MV-4-11 (cell line): ENCODE measurements around the gene MAP3K1.
A peak's percentile ranks its signal among the peaks of the same experiment; 100 is the strongest.
"Not testable (repeated sequence)": the region's sequence is repeated elsewhere in the genome, so short reads cannot be mapped to it uniquely, and the experiment has no call there.

Experiments used
- DNase-seq: peaks from one replicate; lab custom pipeline; 2025; lab: John Stamatoyannopoulos, UW

The MAP3K1 gene

DNA sequence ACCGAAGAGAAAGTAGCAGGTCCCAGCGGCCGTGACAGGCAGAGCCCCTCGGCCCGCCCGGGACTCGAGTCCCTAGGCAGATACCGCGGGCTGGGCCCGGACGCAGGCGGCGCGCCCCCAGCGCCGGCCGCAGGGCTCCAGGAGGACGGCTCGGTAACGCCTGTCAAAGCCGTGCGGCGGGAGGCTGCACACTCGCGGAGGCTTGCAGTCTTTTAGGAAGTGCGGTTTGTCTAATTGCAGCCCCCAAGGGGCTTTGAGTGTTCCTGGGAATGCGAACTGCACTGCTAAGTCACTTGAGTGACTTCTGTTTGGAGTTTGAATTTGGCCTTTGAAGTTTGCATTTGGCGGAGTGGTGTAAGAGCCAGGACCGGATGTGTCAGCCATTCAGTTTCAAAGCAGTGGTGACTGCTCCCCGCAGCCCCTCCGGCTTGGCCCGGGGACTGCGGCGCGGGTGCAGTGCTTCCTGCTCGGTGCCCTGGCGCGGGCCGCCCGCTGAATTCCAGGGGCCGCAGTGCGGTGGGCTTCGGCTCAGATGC lies 1.3 kb downstream of the MAP3K1 start:
- DNase-seq, result peak; percentile 61

- DNase-seq, result no peak
Observed at GRCh38 chr5:56817263-56818014, 2.1 kb downstream of the MAP3K1 start.

DNA sequence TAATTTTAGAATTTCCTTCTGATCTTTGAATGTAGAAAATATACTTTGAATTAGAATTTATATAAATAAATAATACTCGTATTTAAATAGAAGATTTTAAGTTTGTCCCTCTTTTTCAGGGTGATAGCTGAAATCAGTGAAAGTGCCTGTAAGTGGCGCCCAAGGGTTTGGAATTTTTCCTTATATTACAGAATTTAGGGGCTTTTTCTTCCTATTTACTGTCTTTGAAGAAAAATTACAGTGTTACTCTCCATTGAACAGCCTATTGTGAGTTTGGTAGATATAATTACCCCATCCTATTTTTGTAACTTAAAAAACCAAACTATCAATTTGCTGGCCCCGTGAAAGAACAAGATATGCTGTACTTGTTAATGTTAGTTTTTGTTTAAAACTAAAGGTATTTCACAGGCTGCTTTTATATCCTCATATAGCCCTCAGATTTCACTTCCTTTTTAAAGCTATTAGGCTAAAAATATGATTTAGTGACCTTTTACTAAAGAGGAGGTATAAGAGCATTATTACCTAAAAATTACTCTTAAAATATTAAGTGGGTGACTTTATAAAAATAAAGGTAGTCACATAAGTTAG lies 3.2 kb downstream of the MAP3K1 start:
- DNase-seq, result peak; percentile 38

DNA sequence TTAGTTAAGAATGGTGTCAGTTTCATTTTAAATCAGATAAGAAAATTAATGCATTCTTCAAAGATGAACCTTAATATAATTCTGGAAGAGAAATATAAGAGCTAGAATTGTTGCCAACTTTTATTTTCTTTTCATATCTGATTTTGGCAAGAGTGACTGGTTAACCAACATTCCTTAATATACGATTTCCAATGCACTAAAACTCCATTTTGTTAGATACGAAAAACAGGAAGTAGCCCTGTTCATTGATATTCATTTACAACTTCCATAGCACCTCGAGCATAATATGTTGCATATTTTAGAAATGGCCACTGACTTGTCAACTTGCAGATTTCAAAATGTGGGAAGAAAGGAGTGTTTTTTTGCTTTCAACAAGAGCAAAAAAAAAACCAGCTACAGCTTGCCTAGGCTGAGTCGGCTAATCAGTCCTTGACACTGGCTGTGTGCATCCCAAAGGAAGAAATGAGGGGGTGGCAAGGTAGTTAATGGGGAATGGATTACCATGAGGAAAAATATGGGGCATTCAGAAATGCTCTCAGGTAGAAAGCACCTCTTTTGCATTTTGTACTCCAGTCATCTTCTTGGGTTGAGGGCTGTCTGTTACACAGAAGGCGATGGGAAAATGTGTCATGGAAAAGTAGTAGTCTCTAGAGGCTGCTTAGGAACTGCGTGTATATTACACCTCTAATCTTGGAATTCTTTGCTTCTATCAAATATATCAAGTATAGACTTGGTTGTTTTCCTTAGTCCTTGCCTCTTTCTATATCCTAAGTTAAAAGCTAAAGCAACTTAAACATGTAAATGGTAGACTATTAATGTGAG lies 3.9 kb downstream of the MAP3K1 start:
- DNase-seq, result peak; percentile 56

- not testable (repeated sequence) for DNase-seq
Observed at GRCh38 chr5:56821868-56822267, 6.5 kb downstream of the MAP3K1 start.

- DNase-seq, result peak; percentile 12
Observed at GRCh38 chr5:56822981-56823380, 7.6 kb downstream of the MAP3K1 start.

DNA sequence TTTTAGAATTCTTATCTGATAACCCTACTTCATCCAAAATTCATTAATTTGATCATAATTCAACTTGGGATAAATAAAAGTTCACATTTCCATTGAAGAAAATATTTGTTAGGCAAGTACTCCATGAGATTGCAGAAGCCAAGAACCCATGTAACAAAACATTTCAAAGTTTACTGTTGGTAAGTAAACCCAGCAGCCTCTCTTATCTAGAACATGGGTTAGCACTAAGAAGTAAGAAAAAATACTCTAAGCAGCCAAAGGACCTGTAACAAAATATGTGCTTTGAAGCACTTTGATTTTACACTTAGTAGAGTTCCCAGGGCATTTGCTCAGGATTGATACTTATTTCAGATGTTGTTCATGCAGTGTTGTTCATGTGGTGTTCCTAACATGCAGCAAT lies 8.7 kb downstream of the MAP3K1 start:
- DNase-seq, result no peak

DNA sequence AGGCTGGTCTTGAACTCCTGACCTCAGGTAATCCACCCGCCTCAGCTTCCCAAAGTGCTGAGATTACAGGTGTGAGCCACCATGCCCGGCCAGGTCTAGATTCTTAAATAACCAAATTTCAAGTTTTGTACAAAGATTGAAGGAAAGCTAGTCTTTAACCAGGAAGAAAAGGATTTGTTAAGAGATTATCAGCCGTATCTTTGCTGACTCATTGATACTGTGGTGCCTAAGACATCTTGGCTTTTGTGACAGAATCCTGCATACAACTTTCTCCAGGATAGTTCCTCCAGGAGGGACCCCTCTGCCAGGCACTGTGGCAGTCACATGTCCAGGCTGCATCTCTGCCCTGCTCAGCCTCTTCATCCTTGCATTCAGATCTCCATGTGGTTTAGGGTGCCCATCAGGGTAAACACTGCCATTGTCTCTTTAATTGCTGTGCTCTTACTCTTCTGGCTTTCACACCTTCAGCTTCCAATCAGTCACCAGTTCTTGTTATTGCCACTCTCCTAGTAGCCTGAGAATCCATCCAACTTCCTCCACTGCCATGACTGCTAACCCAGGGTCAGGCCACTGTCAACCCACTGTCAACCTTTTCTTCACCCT lies 10.0 kb downstream of the MAP3K1 start:
- no peak for DNase-seq

DNA sequence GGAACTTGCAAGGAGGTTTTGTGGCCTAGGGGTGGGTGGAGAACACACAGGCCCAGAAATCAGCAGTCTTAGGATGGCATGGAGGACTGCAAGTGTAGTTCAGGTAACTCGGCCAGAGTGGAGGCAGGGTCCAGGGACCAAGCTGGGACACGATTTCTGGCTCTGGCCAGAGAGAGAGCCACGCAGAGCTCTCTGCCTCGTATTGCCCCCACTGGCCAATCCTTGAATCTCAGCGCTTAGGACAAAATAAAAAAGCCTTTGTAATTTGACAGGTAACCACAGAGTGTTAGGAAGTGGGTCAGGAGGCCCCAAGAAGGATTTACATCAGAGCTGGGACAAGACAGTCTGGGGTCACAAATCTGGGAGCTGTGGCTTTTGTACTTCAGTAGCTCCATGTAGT lies 11.7 kb downstream of the MAP3K1 start:
- DNase-seq, result peak; percentile 11

DNA sequence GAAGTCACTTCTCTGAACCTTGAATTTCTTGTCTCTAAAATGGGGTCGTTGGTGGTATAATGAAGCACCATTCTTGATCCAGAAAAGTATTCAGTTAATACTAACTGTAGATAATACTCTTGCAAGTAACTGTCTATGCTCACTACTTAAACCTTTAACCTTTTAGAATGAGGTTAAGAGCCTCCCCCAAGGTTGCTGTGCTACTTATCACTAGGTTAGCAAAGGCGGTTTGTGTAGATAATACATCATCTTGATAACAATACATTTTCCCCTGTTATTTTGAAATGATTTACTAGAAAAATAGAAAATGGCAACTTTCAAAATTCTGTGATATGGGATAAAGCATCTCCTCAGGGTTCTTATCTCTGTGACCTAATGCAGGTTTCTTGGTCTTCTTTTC lies 12.6 kb downstream of the MAP3K1 start:
- no peak for DNase-seq

DNA sequence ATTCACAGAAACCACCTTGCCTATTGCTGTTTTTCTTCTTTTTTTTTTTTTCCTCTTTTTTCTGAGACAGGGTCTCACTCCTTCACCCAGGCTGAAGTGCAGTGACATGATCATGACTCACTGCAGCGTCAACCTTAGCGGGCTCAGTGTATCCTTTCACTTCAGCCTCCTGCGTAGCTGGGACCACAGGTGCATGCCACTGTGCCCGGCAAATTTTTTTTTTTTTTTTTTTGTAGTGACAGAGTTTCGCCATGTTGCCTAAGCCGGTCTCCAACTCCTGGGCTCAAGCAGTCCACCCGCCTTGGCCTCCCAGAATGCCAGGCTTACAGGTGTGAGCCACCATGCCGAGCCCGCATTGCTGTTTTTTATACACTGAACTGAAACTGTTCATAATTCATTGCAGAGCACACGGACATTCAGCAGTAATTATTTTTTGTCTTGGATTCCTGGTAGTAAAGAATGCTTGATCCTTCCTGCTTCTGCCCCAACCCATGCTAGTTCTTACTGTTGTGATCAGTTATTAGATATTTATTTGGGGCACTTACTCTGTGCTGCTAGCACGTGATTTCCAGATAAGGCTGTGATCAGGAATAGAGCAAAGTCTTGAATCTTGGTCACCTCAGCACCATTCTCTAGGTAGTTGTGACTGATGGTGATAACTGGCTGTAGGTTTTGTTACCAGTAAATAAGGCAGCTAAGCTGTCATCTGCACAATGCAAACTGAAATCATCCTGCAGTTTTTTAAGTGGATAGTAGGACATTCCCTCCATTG lies 14.0 kb downstream of the MAP3K1 start:
- DNase-seq, result peak; percentile 26

DNA sequence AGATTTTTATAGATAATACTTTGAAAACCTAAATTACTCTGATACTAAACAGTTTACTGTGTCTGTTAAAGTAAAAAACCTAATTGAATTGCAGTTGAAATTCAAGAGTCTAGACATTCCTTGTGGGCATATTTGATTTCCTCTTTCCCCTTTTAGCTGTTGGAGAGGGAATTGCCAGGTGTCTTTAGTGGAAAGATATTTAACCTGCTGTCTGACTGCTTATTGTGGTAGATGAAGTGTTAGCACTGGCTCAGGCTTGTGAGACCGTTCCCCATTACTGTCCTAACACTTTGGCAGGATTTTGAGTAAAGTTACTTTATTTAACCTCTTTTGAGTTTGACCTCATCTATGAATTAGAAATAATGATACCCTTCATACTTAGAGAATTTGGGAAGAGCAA lies 16.4 kb downstream of the MAP3K1 start:
- no peak for DNase-seq

DNA sequence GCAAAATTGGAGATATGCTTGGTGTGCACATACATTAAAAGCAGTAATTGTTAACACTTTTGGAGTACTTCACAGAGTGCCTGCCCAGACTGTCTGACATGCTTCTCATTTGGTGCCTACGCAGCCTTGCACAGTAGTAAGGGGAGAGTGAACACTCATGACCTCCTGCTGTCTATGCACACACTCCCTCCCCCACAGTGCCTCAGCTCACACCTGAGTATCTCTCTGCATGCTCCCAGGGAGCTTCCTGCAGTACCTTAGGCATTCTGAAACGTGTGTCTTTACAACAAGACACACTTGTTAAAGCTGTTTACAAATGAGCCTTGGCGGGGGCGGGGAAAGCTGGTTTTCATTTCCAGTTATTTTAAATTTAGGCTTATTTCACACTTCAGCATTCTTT lies 18.0 kb downstream of the MAP3K1 start:
- no peak for DNase-seq

DNA sequence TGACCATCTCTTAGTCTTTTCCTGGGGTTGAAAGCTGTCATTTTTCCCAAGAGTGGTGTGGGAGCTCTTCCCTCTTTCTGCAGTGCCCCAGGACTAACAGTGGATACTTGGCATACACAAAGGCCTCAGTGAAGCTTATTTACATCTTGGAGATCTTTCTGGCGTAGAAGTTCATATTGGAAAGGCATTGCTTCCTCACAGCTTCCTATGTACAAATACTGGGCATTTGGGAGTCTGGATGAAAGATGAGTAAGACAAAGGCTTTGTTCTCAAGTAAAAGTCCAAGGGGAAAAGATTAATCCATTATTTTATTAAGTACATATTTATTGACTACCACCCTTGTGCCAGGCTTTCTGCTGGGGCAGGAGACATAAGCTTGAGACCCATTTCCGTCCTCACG lies 22.0 kb downstream of the MAP3K1 start:
- no peak for DNase-seq

GRCh38 chr5:56837956-56838355 lies 22.6 kb downstream of the MAP3K1 start:
- no peak for DNase-seq

DNA sequence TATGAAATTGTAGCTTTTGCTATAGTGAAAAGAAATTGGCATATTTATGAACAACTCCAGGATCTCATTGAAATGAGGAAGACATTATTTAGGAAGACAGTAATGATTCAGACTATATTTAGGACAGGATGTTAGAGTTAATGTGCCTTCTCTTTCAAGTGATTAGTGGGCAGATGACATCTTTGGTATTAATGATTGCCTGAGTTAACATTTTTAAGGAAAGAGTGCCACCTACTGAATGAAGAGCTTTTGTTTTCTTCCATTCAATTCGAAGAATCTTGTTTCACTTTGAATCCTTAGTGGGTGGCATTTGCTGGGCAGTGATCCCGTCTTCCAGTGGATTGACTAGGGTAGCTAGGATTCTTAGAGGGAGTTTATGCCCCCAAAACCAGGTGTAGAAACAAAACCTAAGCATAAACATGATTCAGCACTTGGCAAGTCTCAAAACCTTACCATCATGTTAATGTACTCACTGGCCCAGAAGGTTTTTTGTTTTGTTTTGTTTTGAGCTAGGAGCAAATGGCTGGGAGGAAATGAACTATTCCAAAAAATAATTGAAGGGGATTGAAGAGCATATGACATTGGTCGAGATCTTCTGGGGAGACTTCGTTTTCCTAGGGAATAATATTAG lies 23.2 kb downstream of the MAP3K1 start:
- DNase-seq, result peak; percentile 63

- no peak for DNase-seq
Observed at GRCh38 chr5:56839062-56839461, 23.7 kb downstream of the MAP3K1 start.

DNA sequence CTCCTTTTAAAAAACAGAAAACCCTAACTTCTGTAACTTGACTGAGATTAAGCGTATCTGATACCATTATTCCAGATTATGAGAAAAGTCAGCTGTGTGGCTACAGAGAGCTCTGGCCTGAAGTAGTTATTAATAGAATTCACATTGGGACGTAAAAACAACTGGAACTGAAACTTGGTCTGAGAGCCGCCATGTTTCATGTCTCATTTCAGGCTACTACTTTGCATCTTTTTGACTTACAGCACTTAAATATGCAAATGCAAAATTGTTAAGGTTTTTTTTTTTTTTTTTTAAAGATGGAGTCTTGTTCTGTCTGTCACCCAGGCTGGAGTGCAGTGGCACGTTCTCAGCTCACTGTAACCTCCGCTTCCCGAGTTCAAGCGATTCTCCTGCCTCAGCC lies 25.2 kb downstream of the MAP3K1 start:
- DNase-seq, result peak; percentile 80

DNA sequence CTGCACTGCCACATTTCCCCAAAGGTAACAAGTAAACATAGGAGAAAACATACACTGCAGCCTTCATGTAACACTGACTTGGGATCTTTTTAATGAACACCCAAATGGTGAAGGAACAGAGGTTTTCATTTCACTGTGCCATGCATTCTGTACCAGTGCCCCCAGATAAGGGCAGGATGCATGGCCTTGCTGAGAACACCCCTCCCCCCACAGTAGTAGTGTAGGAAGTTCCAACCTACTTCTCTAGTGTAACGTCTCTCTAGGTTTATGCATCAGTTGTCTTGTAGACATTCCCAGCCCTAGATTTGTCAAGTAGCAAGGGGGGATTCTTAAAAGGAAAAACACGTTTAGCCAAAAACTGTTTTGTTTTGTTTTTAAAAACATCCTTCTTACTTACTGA lies 29.9 kb downstream of the MAP3K1 start:
- DNase-seq, result no peak

DNA sequence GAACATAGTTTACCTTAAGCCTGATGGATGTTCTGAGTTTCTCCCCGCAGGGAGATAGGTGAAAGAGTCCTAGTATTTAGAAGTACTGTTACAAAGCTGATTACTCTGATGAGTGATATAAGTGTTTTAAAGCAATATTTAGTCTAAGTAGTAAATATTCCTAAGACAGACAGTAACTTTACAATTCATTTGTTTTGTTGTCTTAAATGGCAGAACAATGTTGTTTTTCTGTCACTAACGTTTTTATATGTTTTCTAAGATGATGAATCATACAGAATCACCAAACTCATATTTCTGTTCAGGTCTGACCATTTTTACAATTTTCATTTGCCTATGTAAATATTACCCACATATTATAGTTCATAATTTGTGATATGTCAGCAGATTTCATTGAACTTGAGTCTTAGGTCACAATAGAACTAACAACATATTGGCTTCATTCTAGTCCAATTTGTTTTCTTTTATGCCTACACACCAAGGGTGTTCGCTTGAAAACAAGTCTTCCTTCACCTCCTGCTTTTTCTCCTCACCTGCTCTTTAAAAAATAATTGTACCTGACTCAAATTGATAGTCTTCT lies 30.6 kb downstream of the MAP3K1 start:
- no peak for DNase-seq

DNA sequence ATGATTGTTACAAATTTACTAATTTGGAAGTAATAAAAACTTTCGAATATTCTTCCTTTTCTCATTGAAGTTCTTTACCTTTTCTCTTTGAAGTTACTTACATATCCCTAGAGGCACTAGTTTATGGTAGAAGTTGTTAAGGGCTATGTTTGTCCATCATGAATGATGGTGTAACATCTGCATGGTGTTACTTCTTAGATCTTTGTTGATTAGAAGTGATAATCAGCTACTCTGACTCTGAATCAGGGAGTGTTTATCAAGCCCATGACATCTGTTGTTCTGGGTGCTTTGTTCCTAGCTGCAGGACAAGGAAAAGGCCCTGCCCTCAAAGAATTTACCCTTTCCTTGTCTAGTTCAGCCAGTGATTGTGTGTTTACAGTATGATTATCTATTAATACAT lies 32.9 kb downstream of the MAP3K1 start:
- no peak for DNase-seq
